ENCODE results near the gene KIF18A.
A peak's percentile ranks its signal among the peaks of the same experiment; 100 is the strongest.

The KIF18A gene

GRCh38 chr11:28054821-28055220, 53.1 kb downstream of the KIF18A start:
- DNase-seq = no peak
- intact Hi-C loops (cut with DNase I) = no loop called here

- DNase-seq = no peak
- intact Hi-C loops (cut with DNase I) = no loop called here
Measured at GRCh38 chr11:28049338-28050216, 58.4 kb downstream of the KIF18A start.

- intact Hi-C loops (cut with DNase I) = no loop called here
- DNase-seq = no peak
Measured at GRCh38 chr11:28048812-28049211, 59.1 kb downstream of the KIF18A start.

- no peak for DNase-seq
- intact Hi-C loops (cut with DNase I) = no loop called here
Measured at GRCh38 chr11:28043930-28044709, 63.8 kb downstream of the KIF18A start.

- intact Hi-C loops (cut with DNase I) = no loop called here
- DNase-seq = no peak
Measured at GRCh38 chr11:28040384-28040783, 67.6 kb downstream of the KIF18A start.

GRCh38 chr11:28038775-28039174, 69.2 kb downstream of the KIF18A start:
- intact Hi-C loops (cut with DNase I) = no loop called here
- peak in 2 of 42 donors; percentile 4 for DNase-seq

- DNase-seq = no peak
- intact Hi-C loops (cut with DNase I) = no loop called here
Measured at GRCh38 chr11:28026634-28027290, 81.2 kb downstream of the KIF18A start.

- intact Hi-C loops (cut with DNase I) = no loop called here
- DNase-seq = no peak
Measured at GRCh38 chr11:28017816-28018215, 90.1 kb downstream of the KIF18A start.

- intact Hi-C loops (cut with DNase I) = no loop called here
- DNase-seq = no peak
Measured at GRCh38 chr11:28011813-28012212, 96.1 kb downstream of the KIF18A start.

GRCh38 chr11:28009996-28010395, 98.0 kb downstream of the KIF18A start:
- intact Hi-C loops (cut with DNase I) = no loop called here
- DNase-seq = no peak

- DNase-seq = no peak
- intact Hi-C loops (cut with DNase I) = no loop called here
Measured at GRCh38 chr11:28009388-28009787, 98.6 kb downstream of the KIF18A start.

- no peak for DNase-seq
- intact Hi-C loops (cut with DNase I) = no loop called here
Measured at GRCh38 chr11:28003615-28004014, 104.3 kb downstream of the KIF18A start.

GRCh38 chr11:27998552-27998951, 109.4 kb downstream of the KIF18A start:
- intact Hi-C loops (cut with DNase I) = no loop called here
- DNase-seq = no peak

- intact Hi-C loops (cut with DNase I) = no loop called here
- DNase-seq = no peak
Measured at GRCh38 chr11:27997344-27997743, 110.6 kb downstream of the KIF18A start.

GRCh38 chr11:27996066-27996465, 111.9 kb downstream of the KIF18A start:
- intact Hi-C loops (cut with DNase I) = no loop called here
- DNase-seq = no peak

GRCh38 chr11:27995083-27995482, 112.9 kb downstream of the KIF18A start:
- DNase-seq = no peak
- intact Hi-C loops (cut with DNase I) = no loop called here

GRCh38 chr11:27991736-27992135, 116.2 kb downstream of the KIF18A start:
- no peak for DNase-seq
- intact Hi-C loops (cut with DNase I) = no loop called here

GRCh38 chr11:27977527-27977926, 130.4 kb downstream of the KIF18A start:
- intact Hi-C loops (cut with DNase I) = no loop called here
- no peak for DNase-seq

GRCh38 chr11:27977031-27977430, 130.9 kb downstream of the KIF18A start:
- intact Hi-C loops (cut with DNase I) = no loop called here
- no peak for DNase-seq

- intact Hi-C loops (cut with DNase I) = no loop called here
- no peak for DNase-seq
Measured at GRCh38 chr11:27976262-27976661, 131.7 kb downstream of the KIF18A start.

Data from head of caudate nucleus (tissue), 42 donors.